Epithelial cell of proximal tubule (primary cell): ENCODE measurements around the gene MEX3B. TPM values are rescaled to one million over a fixed set of nuclear protein-coding genes. Genes with fewer than 3 reads are reported as not detected.

Experiments
- DNase-seq: peaks from one replicate; pipeline ENCODE4 v3.0.0-alpha.2; 2011; ENCODE audit warnings: low read depth
- H3K4me3 ChIP-seq: 2 replicates; pipeline ENCODE4 v1.5.1; 2011; ENCODE audit warnings: low read depth, mild to moderate bottlenecking, low read length
- total RNA-seq: library from RNA; depleted of rRNA; stranded (reverse); fragments of >200 nt; gene quantifications from 2 replicates; pipeline ENCODE4 v1.2.3, GENCODE V29; 2015
- TF ChIP-seq, protein P1 (sequence below): conservative IDR thresholded peaks from 2 replicates; pipeline ENCODE4 v1.5.1; 2012; ENCODE audit warnings: low read depth, mild to moderate bottlenecking, low read length

The MEX3B gene
- 4.7 and 4.9 TPM in 2 replicates for total RNA-seq

DNA sequence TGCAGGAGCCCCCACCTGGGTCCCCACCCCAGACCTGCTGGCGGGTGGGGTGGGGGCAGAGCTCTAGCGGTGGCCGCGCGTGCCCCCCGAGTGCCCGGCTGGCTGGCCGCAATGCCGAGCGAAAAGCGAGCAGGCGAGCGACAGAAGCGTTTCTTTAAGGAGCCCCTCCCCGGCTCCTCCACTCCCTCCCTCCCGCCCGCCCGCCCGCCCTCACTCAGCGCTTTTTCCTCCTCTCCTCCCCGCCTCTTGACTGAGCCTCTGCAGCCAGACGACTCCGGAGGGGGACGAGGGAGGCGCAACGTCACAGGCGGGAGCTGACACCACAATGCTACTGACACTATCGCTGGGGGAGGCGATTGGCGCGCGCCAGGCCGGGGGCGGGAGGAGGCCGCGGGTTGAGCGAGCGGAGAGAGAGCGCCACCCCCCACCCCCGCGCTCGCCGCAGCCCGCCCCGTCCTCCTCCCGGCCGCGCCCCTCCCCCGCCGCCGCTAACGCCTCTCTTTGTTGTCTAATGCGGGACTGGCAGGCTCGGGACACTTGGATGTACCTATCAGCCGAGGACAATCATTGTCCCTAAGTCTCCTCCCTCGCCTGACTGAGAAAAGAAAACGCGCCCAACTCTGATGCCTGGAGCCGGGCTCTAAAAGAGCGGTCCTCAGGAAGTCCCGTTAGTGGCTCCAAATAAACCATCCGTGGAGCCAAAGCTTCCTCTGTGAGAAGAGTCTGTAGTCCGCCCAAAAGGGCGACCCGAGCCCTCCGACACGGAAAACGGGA, at the start of gene MEX3B:
Gene MEX3B (minus strand): TSS at position 127 of the 774 bp plus-strand sequence. CDS start 313 bp downstream, outside the sequence.
- DNase-seq: peak; percentile 63
- TF ChIP-seq, protein P1, sequence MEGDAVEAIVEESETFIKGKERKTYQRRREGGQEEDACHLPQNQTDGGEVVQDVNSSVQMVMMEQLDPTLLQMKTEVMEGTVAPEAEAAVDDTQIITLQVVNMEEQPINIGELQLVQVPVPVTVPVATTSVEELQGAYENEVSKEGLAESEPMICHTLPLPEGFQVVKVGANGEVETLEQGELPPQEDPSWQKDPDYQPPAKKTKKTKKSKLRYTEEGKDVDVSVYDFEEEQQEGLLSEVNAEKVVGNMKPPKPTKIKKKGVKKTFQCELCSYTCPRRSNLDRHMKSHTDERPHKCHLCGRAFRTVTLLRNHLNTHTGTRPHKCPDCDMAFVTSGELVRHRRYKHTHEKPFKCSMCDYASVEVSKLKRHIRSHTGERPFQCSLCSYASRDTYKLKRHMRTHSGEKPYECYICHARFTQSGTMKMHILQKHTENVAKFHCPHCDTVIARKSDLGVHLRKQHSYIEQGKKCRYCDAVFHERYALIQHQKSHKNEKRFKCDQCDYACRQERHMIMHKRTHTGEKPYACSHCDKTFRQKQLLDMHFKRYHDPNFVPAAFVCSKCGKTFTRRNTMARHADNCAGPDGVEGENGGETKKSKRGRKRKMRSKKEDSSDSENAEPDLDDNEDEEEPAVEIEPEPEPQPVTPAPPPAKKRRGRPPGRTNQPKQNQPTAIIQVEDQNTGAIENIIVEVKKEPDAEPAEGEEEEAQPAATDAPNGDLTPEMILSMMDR: no peak
- peak within 1 kb of the TSS; percentile 78 for H3K4me3 ChIP-seq

- TF ChIP-seq, protein P1: no peak
- no peak overlapping the region for H3K4me3 ChIP-seq
- DNase-seq: no peak
These were observed 48.0 kb upstream of the MEX3B start for GRCh38 chr15:82093774-82094211.

GRCh38 chr15:82093325-82093724, 47.5 kb upstream of the MEX3B start:
- no peak for DNase-seq
- TF ChIP-seq, protein P1: no peak

GRCh38 chr15:82091636-82092140, 45.9 kb upstream of the MEX3B start:
- TF ChIP-seq, protein P1: no peak

More at GRCh38 chr15:82093325-82093724, 47.5 kb upstream of the MEX3B start:
- H3K4me3 ChIP-seq: no peak overlapping the region

GRCh38 chr15:82086243-82086995, 40.6 kb upstream of the MEX3B start:
- TF ChIP-seq, protein P1: no peak
- DNase-seq: no peak
- no peak overlapping the region for H3K4me3 ChIP-seq

More at GRCh38 chr15:82091636-82092140, 45.9 kb upstream of the MEX3B start:
- H3K4me3 ChIP-seq: no peak overlapping the region
- no peak for DNase-seq

- TF ChIP-seq, protein P1: no peak
- H3K4me3 ChIP-seq: no peak overlapping the region
- no peak for DNase-seq
These were observed 36.3 kb upstream of the MEX3B start for GRCh38 chr15:82081914-82082762.
